Left hindlimb (tissue), 1 donor: ENCODE results near the gene CARD6.
A peak's percentile ranks its signal among the peaks of the same experiment; 100 is the strongest.
"Not testable (repeated sequence)": the region's sequence is repeated elsewhere in the genome, so short reads cannot be mapped to it uniquely, and the experiment has no call there.

Experiments
- DNase-seq: peaks from one replicate; pipeline ENCODE4 v3.0.0-alpha.2; 2018

CARD6 gene

DNA sequence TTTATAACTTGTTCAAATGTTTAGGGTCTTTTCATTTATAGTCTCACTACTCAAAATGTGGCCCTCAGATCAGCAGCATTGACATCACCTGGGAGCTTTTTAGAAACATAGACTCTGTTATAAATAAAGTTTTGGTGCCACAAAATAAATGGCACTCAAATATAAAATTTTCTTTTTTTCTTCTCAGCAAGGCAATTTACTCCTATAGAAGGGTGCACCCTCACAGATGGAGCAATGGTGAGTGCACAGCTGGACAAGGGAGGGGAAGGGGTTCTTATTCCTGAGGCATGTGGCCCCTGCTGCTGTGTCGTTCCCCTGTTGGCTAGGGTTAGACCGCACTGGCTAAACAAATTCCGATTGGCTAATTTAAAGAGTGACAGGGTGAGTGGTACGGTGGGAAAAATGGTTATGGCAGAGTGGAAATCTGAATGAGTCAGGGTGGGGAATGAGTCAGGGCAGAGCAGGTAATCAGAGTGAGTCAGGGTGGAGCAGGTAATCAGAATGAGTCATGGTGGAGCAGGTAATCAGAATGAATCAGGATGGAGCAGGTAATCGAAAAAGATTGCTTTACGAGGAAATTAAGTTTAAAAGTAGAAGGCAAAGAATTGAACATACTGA, 36.3 kb downstream of the CARD6 start:
- no peak for DNase-seq

DNA sequence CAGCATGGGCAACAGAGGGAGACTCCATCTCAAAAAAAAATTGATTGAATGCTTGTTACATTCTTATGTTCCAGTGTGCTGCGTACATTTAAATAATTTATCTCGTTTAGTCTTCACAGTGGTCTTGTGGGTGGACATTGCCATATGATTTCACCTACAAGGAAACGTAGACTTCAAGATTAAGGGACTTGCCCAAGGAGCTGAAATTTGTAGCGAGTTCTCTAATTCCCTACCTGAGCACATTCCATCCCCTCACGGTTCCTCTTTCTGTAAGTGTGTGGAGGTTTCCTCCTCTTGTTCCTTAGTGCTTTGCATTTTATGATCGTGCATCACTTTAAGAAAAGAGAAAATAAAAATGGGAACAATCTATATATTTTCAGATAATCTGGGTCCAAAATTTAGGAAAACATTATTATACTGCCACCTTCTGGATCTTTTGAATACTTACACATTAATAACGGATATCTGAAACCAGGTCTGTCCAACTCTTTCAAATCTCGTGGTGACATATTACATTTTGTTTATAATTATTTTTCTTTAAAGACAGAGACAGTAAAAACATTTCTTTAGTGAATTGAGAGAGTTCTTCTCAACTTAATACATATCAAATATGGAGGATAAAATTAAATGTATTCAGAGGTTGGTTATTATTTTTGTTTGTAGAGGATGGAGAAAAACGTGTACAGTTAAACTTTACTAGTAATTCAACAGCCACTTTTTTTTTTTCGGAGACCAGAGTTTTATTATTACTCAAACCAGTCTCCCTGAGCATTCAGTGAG, 38.2 kb downstream of the CARD6 start:
- DNase-seq = no peak

DNA sequence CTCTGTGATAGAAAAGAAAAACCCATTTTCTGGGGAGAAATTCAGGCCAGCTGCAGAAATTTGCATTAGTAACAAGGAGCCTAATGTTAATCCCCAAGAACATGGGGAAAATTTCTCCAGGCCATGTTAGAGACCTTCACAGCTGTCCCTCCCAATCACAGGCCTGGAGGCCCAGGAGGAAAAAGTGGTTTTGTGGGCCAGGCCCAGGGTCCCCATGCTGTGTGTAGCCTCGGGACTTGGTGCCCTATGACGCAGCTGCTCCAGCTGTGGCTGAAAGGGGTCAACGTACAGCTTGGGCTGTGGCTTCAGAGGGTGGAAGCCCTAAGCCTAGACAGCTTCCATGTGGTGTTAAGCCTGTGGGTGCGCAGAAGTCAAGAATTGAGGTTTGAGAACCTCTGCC, 41.1 kb downstream of the CARD6 start:
- DNase-seq = no peak

DNA sequence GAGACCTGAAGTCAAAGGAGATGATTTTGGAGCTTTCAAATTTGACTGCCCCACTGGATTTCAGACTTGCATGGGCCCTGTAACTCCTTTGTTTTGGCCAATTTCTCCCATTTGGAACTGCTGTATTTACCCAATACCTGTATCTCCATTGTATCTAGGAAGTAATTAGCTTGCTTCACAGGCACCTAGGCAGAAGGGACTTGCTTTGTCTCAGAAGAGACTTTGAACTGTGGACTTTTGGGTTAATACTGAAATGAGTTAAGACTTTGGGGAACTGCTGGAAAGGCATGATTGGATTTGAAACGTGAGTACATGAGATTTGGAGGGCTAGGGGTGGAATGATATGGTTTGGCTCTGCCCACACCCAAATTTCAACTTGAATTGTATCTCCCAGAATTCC, 41.9 kb downstream of the CARD6 start:
- not testable (repeated sequence) for DNase-seq

DNA sequence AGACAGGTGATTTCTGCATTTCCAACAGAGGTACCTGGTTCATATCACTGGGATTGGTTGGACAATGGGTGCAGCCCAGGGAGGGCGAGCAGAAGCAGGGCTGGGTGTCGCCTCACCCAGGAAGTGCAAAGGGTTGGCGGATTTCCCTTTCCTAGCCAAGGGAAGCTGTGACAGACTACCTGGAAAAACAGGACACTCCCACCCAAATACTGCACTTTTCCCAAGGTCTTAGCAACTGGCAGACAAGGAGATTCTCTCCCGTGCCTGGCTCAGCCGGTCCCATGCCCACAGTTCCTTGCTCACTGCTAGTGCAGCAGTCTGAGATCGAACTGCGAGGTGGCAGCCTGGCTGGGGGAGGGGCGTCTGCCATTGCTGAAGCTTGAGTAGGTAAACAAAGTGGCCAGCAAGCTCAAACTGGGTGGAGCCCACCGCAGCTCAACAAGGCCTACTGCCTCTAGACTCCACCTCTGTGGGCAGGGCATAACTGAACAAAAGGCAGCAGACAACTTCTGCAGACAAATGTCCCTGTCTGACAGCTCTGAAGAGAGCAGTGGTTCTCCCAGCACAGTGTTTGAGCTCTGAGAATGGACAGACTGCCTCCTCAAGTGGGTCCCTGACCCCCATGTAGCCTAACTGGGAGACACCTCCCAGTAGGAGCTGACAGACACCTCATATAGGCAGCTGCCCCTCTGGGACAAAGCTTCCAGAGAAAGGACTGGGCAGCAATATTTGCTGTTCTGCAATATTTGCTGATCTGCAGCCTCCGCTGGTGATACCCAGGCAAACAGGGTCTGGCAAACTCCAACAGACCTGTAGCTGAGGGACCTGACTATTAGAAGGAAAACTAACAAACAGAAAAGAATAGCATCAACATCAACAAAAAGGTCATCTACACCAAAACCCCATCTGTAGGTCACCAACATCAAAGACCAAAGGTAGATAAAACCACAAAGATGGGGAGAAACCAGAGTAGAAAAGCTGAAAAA, 54.6 kb downstream of the CARD6 start:
- not testable (repeated sequence) for DNase-seq

DNA sequence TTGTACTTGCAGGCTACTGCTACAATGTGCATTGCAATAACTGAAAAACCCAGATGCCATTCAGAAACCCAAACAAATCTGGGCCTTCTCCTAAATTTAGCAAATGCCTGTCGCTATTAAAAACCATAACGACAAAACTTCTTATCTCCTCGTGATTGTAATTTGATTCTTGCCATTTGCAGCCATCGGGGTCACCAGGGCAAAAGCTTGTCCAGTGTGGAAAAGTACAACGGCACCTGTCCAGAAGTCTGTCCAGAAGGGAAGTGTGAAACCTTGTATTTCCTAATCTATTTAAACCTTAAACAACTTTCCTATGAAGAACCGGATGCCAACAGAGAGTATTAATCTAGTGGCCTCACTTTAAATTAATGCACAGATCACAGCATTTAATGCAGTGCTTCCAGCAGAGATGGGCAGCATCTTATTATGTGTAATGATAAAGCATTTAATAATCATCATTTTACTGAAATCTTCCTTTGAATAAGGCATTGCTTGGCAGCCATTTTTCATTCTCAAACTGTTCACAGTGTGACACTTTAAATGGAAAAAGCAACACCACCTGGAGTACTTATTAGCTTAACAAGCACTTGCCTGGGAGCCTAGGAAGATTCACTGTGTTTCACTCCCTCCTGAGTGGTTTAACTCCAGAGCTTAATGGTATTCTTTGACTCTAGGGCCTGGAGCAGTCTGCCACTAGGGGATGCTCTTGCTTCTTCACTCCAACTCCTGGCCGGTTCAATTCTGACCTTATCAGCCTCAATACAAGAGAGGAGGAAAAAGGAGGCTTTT, 63.2 kb downstream of the CARD6 start:
- DNase-seq = peak; percentile 33

DNA sequence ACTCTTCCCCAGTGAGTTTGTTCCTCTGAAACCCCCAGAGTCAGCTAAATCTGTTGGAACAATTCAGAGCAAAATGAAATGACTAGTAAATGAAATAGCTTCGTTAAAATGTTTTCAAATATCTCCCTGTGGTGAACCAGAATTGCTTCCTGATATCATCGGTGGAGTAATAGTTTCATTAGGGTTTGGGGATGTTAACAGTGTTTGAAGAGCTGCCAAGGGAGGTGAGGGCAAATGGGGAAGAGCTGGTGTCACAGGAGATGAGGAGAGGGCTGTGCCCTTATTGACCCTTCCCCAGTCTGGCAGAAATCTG, 63.8 kb downstream of the CARD6 start:
- DNase-seq = no peak

DNA sequence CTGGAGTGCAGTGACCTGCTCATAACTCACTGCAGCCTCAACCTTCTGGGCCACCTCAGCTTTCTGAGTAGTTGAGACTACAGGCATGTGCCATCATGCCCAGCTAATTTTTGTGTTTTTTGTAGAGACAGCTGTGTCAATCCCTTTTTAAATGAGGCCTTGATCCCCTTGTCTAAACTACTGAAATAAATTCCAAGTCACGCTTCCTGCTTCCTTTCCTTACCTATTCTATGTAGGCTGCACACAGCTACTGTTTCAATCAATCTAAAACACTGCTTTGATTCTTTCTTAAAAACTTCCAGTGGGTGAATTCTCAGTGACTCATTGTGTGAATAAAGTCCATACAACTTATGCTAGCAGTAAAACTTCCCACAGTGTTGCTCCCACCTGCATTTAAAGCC, 65.2 kb downstream of the CARD6 start:
- no peak for DNase-seq

DNA sequence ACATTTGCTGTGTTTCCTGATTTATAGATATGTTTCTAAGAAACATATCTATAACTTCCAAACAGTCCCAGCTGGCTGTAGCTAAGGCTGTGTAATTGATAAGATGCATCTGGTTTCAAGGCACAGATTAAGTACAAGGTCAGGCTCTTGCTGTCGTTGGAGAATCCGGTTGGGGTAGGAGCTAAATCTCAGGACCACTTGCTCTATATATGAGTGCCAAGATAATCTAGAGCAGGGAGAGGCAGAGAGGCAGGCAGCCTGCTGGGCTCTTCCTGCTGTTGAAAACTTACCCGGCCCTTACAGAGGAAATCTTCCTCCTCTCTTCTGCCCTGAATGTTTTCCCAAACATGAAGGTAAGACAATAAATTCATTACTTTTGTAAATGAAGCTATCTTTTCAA, 68.1 kb downstream of the CARD6 start, which contains the start of gene C7:
TSS of gene C7 (plus strand) at position 234 of the 400 bp plus-strand sequence. CDS start at position 348, 114 bp downstream.
- no peak for DNase-seq

DNA sequence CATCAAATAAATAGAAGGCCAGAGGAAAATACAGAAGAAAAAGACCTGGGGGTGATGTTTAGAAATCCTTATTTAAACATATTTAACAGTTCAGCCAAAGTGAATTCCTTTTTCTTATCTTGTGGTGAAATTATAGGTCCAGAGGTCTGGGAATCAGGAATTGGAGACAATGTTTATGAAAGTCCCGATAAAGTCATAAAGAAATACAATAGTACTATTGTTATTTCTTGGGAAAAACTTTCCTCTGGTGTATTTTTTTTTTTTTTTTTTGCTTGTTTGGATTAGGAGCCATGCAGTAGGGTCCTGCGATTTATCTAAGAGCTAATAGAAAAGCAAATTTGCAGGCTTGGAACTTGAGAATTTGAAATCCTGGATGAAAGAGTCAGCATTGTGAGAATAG, 68.6 kb downstream of the CARD6 start:
- no peak for DNase-seq
